GM18508 (cell line): ENCODE measurements around the gene CASK.

Source experiments
- ATAC-seq: cut with Tn5 transposase; IDR thresholded peaks from one replicate; pipeline ENCODE4 v1.9.1; 2021; ENCODE audit warnings: moderate number of reproducible peaks; ENCODE audit not compliant: insufficient read depth, unreplicated experiment

CASK gene

GRCh38 chrX:41482154-41482850 is 441.1 kb downstream of the CASK start:
- ATAC-seq: no peak

- ATAC-seq: no peak
Observed at GRCh38 chrX:41481264-41482109, 441.9 kb downstream of the CASK start.

GRCh38 chrX:41480508-41481260 is 442.7 kb downstream of the CASK start:
- no peak for ATAC-seq

GRCh38 chrX:41478381-41478911 is 444.9 kb downstream of the CASK start:
- ATAC-seq: no peak

GRCh38 chrX:41475591-41476241 is 447.6 kb downstream of the CASK start:
- no peak for ATAC-seq

GRCh38 chrX:41475191-41475590 is 448.2 kb downstream of the CASK start:
- no peak for ATAC-seq

GRCh38 chrX:41474726-41475100 is 448.6 kb downstream of the CASK start:
- no peak for ATAC-seq

GRCh38 chrX:41473936-41474725 is 449.2 kb downstream of the CASK start:
- ATAC-seq: no peak

- no peak for ATAC-seq
Observed at GRCh38 chrX:41472231-41472815, 451.0 kb downstream of the CASK start.

GRCh38 chrX:41471786-41472185 is 451.6 kb downstream of the CASK start:
- ATAC-seq: no peak

- no peak for ATAC-seq
Observed at GRCh38 chrX:41470706-41471105, 452.6 kb downstream of the CASK start.

- no peak for ATAC-seq
Observed at GRCh38 chrX:41468647-41469323, 454.6 kb downstream of the CASK start.
